GM15510 (cell line): Measurements from ENCODE around the gene WNT7A.

Experiments used
- POLR2A ChIP-seq: IDR thresholded peaks from 3 replicates; pipeline ENCODE4 v1.6.1; 2011; ENCODE audit warnings: borderline replicate concordance; ENCODE audit not compliant: insufficient read length; ENCODE audit errors: extremely low read depth

Gene WNT7A

GRCh38 chr3:13879946-13880810 lies at the start of gene WNT7A:
Gene WNT7A (minus strand): TSS chr3:13880071. CDS start chr3:13879816, 255 bp downstream.
- TF ChIP-seq POLR2A, result no peak

GRCh38 chr3:13927295-13927694 lies 47.4 kb upstream of the WNT7A start:
- no peak for TF ChIP-seq POLR2A

- TF ChIP-seq POLR2A, result no peak
Measured at GRCh38 chr3:13916375-13916774, 36.5 kb upstream of the WNT7A start.

GRCh38 chr3:13902648-13903238 lies 22.9 kb upstream of the WNT7A start:
- no peak for TF ChIP-seq POLR2A

- no peak for TF ChIP-seq POLR2A
Measured at GRCh38 chr3:13901935-13902584, 22.2 kb upstream of the WNT7A start.

- no peak for TF ChIP-seq POLR2A
Measured at GRCh38 chr3:13898346-13898745, 18.5 kb upstream of the WNT7A start.

- no peak for TF ChIP-seq POLR2A
Measured at GRCh38 chr3:13896473-13897154, 16.7 kb upstream of the WNT7A start.

GRCh38 chr3:13895155-13896105 lies 15.6 kb upstream of the WNT7A start:
- no peak for TF ChIP-seq POLR2A

GRCh38 chr3:13894807-13895154 lies 14.9 kb upstream of the WNT7A start:
- no peak for TF ChIP-seq POLR2A

- no peak for TF ChIP-seq POLR2A
Measured at GRCh38 chr3:13894096-13894806, 14.4 kb upstream of the WNT7A start.

GRCh38 chr3:13892304-13892703 lies 12.4 kb upstream of the WNT7A start:
- TF ChIP-seq POLR2A, result no peak

- no peak for TF ChIP-seq POLR2A
Measured at GRCh38 chr3:13891492-13892073, 11.7 kb upstream of the WNT7A start.

GRCh38 chr3:13891017-13891392 lies 11.1 kb upstream of the WNT7A start:
- no peak for TF ChIP-seq POLR2A
